ENCODE measurements around the gene PCDHB8.
"Not testable (repeated sequence)": the region's sequence is repeated elsewhere in the genome, so short reads cannot be mapped to it uniquely, and the experiment has no call there.

PCDHB8 gene

DNA sequence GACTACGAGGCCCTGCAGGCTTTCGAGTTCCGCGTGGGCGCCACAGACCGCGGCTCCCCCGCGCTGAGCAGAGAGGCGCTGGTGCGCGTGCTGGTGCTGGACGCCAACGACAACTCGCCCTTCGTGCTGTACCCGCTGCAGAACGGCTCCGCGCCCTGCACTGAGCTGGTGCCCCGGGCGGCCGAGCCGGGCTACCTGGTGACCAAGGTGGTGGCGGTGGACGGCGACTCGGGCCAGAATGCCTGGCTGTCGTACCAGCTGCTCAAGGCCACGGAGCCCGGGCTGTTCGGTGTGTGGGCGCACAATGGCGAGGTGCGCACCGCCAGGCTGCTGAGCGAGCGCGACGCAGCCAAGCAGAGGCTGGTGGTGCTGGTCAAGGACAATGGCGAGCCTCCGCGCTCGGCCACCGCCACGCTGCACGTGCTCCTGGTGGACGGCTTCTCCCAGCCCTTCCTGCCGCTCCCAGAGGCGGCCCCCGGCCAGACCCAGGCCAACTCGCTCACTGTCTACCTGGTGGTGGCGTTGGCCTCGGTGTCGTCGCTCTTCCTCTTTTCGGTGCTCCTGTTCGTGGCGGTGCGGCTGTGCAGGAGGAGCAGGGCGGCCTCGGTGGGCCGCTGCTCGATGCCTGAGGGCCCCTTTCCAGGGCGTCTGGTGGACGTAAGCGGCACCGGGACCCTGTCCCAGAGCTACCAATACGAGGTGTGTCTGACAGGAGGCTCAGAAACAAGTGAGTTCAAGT, 6.7 kb downstream of the PCDHB8 start:
- DNase-seq = not testable (repeated sequence)

DNA sequence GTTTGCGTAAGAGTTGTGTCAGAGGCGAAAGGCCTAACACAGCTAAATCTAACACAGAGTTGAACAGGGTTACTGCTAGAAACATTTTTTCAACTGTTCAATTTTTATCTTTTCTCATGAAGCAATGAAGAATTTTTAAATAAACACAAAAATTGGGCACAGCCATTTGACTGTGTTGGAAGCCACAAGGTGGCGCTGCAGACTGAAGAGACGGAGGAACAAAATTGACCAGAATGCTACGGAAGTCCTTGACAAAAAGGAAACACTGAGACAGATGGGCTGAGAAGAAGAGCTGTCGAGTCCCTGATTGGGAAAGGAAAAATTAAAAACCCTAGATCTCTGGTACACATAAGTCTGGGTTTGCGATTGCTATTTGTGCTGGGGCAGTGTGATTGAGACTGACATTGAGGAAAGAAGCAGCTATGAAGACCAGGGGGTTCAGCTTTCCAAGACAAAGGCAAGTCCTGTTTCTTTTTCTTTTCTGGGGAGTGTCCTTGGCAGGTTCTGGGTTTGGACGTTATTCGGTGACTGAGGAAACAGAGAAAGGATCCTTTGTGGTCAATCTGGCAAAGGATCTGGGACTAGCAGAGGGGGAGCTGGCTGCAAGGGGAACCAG, 9.4 kb downstream of the PCDHB8 start, which contains the start of gene PCDHB9:
Gene PCDHB9 (plus strand): TSS at position 265 of the 616 bp plus-strand sequence. CDS start 158 bp downstream, at position 423.
- no peak for DNase-seq

DNA sequence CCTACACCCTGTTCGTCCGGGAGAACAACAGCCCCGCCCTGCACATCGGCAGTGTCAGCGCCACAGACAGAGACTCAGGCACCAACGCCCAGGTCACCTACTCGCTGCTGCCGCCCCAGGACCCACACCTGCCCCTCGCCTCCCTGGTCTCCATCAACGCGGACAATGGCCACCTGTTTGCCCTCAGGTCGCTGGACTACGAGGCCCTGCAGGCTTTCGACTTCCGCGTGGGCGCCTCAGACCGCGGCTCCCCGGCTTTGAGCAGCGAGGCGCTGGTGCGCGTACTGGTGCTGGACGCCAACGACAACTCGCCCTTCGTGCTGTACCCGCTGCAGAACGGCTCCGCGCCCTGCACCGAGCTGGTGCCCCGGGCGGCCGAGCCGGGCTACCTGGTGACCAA, 11.1 kb downstream of the PCDHB8 start:
- not testable (repeated sequence) for DNase-seq

DNA sequence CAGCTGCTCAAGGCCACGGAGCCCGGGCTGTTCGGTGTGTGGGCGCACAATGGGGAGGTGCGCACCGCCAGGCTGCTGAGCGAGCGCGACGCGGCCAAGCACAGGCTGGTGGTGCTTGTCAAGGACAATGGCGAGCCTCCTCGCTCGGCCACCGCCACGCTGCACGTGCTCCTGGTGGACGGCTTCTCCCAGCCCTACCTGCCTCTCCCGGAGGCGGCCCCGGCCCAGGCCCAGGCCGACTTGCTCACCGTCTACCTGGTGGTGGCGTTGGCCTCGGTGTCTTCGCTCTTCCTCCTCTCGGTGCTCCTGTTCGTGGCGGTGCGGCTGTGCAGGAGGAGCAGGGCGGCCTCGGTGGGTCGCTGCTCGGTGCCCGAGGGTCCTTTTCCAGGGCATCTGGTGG, 11.5 kb downstream of the PCDHB8 start:
- not testable (repeated sequence) for DNase-seq

DNA sequence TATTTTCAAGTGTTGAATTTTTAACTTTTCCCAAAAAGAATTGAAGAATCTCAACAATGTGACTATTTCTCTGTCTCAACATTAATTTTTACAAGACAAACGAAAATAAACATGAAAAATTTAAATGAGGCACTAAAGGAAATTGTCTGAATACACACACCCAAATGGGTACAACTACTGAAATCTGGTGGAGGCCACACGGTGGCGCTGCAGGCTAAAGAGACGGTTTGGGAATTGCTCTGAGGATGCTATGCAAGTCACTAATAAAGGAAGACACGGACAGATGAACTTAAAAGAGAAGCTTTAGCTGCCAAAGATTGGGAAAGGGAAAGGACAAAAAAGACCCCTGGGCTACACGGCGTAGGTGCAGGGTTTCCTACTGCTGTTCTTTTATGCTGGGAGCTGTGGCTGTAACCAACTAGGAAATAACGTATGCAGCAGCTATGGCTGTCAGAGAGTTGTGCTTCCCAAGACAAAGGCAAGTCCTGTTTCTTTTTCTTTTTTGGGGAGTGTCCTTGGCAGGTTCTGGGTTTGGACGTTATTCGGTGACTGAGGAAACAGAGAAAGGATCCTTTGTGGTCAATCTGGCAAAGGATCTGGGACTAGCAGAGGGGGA, 14.6 kb downstream of the PCDHB8 start, which contains the start of gene PCDHB10:
Gene PCDHB10 (plus strand): TSS at position 244 of the 616 bp plus-strand sequence. CDS start 200 bp downstream, at position 444.
- peak; percentile 80 for DNase-seq

DNA sequence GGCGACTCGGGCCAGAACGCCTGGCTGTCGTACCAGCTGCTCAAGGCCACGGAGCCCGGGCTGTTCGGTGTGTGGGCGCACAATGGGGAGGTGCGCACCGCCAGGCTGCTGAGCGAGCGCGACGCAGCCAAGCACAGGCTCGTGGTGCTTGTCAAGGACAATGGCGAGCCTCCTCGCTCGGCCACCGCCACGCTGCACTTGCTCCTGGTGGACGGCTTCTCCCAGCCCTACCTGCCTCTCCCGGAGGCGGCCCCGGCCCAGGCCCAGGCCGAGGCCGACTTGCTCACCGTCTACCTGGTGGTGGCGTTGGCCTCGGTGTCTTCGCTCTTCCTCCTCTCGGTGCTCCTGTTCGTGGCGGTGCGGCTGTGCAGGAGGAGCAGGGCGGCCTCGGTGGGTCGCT, 16.7 kb downstream of the PCDHB8 start:
- not testable (repeated sequence) for DNase-seq

DNA sequence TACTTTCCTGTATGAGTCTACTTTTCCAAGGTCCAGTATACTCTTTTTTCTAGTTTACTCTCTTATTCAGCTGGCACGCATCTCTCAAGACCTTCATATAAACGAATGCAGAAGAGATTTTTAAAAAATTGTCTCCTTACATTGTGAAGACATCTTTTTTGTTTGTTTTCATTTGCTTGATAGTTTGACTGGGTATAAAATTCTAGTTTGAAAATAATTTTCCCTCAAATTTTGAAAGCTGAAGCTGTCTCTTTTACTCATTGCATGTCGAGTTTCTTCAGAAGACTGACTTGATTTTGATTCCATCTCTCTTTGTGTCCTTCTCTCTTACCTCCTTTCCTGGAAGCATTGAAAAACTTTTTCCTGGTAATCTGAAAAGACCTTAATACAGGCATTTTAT, 18.8 kb downstream of the PCDHB8 start:
- no peak for DNase-seq

DNA sequence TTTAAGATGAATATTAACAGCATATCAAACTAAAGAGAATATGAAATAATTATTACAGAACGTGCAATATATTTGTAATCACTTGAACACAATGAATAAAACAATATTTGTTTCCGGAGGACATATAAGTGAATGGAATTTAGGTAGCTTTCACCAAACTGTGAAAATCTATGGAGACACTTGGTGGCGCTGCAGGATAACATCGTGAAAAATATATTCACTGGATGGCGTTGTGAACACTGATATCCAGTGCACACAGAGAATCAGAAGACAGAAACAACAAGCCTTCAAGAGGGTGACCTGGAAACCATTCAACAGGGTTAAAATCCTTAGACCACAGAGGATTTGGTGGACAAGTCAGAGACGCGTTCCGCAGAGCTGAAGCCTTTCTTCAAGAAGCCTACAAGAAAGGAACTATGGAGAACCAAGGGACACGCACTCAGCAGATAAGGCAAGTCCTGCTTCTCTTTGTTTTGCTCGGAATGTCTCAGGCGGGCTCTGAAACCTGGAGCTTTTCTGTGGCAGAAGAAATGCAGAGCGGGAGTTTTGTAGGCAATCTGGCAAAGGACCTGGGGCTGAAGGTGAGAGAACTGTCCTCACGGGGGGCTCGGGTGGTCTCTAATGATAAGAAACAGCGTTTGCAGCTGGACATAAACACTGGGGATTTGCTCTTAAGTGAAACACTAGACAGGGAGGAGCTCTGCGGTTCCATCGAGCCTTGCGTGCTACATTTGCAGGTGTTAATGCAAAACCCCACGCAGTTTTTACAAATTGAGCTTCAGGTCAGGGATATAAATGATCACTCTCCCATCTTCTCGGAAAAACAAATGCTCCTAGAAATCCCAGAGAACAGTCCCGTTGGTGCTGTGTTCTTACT, 22.0 kb downstream of the PCDHB8 start, which contains the start of gene PCDHB11:
Gene PCDHB11 (plus strand): TSS at position 269 of the 877 bp plus-strand sequence. CDS start 148 bp downstream, at position 417.
- no peak for DNase-seq

DNA sequence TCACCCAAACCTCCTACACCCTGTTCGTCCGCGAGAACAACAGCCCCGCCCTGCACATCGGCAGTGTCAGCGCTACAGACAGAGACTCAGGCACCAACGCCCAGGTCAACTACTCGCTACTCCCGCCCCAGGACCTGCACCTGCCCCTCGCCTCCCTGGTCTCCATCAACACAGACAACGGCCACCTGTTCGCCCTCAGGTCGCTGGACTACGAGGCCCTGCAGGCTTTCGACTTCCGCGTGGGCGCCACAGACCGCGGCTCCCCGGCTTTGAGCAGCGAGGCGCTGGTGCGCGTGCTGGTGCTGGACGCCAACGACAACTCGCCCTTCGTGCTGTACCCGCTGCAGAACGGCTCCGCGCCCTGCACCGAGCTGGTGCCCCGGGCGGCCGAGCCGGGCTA, 23.5 kb downstream of the PCDHB8 start:
- DNase-seq = not testable (repeated sequence)

DNA sequence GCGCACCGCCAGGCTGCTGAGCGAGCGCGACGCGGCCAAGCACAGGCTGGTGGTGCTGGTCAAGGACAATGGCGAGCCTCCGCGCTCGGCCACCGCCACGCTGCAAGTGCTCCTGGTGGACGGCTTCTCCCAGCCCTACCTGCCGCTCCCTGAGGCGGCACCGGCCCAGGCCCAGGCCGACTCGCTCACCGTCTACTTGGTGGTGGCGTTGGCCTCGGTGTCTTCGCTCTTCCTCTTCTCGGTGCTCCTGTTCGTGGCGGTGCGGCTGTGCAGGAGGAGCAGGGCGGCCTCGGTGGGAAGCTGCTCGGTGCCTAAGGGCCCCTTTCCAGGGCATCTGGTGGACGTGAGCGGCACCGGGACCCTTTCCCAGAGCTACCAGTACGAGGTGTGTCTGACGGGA, 24.1 kb downstream of the PCDHB8 start:
- not testable (repeated sequence) for DNase-seq

DNA sequence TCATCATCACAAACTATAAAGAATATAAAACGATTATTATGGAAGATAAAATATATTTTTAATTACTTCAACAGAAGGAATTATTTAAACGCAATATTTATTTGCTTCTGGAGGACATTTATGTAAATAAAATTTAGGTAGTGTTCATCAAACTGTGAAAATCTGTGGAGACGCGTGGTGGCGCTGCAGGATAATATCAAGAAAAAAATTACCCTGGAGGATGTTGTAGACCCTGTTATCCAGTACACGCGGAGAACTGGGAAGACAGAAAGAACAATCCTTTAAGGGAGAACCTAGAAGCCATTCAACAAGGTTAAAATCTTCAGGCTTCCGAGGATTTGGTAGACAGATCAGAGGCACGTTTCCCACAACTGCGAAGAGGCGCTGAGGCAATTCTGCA, 30.9 kb downstream of the PCDHB8 start, which contains the start of gene PCDHB12:
Gene PCDHB12 (plus strand): TSS at position 242 of the 400 bp plus-strand sequence. CDS start 189 bp downstream, outside the sequence.
- DNase-seq = no peak

DNA sequence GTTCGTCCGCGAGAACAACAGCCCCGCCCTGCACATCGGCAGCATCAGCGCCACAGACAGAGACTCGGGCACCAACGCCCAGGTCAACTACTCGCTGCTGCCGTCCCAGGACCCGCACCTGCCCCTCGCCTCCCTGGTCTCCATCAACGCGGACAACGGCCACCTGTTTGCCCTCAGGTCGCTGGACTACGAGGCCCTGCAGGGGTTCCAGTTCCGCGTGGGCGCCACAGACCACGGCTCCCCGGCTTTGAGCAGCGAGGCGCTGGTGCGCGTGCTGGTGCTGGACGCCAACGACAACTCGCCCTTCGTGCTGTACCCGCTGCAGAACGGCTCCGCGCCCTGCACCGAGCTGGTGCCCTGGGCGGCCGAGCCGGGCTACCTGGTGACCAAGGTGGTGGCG, 32.7 kb downstream of the PCDHB8 start:
- not testable (repeated sequence) for DNase-seq

DNA sequence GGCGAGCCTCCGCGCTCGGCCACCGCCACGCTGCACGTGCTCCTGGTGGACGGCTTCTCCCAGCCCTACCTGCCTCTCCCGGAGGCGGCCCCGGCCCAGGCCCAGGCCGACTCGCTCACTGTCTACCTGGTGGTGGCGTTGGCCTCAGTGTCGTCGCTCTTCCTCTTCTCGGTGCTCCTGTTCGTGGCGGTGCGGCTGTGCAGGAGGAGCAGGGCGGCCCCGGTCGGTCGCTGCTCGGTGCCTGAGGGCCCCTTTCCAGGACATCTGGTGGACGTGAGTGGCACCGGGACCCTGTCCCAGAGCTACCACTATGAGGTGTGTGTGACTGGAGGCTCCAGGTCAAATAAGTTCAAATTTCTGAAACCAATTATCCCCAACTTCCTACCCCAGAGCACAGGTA, 33.3 kb downstream of the PCDHB8 start:
- DNase-seq = not testable (repeated sequence)

DNA sequence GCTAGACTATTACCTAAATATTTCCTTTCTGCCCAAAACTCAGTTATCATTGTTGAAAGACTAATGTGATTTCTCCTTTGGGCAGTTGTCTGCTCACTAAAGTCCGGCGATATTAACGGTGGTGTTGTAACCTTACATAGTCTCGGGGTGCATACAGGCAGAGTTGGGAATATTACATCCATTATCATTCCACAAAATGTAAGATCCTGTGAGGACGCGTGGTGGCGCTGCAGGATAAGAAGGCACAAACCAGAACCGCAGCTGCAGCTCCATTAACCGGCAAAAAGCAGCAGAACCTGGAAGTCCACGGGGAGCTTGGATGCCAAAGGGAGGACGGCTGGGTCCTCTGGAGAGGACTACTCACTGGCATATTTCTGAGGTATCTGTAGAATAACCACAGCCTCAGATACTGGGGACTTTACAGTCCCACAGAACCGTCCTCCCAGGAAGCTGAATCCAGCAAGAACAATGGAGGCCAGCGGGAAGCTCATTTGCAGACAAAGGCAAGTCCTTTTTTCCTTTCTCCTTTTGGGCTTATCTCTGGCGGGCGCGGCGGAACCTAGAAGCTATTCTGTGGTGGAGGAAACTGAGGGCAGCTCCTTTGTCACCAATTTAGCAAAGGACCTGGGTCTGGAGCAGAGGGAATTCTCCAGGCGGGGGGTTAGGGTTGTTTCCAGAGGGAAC, 36.2 kb downstream of the PCDHB8 start, which contains the start of gene PCDHB13:
Gene PCDHB13 (plus strand): TSS at position 264 of the 684 bp plus-strand sequence. CDS start 205 bp downstream, at position 469.
- DNase-seq = not testable (repeated sequence)

DNA sequence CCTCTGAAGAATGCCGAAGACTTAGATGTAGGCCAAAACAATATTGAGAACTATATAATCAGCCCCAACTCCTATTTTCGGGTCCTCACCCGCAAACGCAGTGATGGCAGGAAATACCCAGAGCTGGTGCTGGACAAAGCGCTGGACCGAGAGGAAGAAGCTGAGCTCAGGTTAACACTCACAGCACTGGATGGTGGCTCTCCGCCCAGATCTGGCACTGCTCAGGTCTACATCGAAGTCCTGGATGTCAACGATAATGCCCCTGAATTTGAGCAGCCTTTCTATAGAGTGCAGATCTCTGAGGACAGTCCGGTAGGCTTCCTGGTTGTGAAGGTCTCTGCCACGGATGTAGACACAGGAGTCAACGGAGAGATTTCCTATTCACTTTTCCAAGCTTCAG, 37.0 kb downstream of the PCDHB8 start:
- not testable (repeated sequence) for DNase-seq

DNA sequence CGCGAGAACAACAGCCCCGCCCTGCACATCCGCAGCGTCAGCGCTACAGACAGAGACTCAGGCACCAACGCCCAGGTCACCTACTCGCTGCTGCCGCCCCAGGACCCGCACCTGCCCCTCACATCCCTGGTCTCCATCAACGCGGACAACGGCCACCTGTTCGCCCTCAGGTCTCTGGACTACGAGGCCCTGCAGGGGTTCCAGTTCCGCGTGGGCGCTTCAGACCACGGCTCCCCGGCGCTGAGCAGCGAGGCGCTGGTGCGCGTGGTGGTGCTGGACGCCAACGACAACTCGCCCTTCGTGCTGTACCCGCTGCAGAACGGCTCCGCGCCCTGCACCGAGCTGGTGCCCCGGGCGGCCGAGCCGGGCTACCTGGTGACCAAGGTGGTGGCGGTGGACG, 37.9 kb downstream of the PCDHB8 start:
- DNase-seq = not testable (repeated sequence)

DNA sequence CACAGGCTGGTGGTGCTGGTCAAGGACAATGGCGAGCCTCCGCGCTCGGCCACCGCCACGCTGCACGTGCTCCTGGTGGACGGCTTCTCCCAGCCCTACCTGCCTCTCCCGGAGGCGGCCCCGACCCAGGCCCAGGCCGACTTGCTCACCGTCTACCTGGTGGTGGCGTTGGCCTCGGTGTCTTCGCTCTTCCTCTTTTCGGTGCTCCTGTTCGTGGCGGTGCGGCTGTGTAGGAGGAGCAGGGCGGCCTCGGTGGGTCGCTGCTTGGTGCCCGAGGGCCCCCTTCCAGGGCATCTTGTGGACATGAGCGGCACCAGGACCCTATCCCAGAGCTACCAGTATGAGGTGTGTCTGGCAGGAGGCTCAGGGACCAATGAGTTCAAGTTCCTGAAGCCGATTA, 38.4 kb downstream of the PCDHB8 start:
- DNase-seq = not testable (repeated sequence)

DNA sequence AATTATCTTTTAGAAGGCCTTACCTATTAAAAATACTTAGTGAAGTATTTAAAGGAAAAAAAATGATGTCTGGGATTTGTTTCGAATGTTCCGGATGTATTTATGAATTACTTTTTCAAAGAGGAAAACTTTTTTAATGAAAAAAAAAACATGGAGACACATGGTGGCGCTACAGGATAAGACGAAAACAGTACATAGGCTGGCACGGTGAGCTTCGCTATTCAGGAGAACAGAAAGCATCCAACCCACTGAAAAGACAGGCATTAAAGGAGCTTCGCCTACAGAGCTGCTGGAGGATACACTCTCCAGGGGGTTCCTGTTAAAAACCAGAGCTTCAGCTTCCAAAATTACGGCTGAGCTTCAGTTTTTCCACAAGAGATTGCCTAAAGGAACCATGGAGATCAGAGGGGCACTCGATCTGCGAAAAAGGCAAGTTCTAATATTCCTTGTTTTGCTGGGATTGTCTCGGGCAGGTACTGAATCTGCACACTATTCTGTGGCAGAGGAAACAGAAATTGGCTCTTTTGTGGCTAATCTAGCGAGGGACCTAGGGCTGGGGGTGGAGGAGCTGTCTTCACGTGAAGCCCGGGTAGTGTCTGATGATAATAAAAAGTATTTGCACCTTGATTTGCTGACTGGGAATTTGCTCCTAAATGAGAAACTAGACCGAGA, 45.7 kb downstream of the PCDHB8 start, which contains the start of gene PCDHB14:
Gene PCDHB14 (plus strand): TSS at position 232 of the 672 bp plus-strand sequence. CDS start 163 bp downstream, at position 395.
- no peak for DNase-seq

DNA sequence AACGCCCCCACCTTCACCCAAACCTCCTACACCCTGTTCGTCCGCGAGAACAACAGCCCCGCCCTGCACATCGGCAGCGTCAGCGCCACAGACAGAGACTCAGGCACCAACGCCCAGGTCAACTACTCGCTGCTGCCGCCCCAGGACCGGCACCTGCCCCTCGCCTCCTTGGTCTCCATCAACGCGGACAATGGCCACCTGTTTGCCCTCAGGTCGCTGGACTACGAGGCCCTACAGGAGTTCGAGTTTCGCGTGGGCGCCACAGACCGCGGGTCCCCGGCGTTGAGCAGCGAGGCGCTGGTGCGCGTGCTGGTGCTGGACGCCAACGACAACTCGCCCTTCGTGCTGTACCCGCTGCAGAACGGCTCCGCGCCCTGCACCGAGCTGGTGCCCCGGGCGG, 47.3 kb downstream of the PCDHB8 start:
- DNase-seq = not testable (repeated sequence)

DNA sequence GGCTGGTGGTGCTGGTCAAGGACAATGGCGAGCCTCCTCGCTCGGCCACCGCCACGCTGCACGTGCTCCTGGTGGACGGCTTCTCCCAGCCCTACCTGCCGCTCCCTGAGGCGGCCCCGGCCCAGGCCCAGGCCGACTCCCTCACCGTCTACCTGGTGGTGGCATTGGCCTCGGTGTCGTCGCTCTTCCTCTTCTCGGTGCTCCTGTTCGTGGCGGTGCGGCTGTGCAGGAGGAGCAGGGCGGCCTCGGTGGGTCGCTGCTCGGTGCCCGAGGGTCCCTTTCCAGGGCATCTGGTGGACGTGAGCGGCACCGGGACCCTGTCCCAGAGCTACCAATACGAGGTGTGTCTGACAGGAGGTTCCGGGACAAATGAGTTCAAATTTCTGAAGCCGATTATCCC, 47.8 kb downstream of the PCDHB8 start:
- DNase-seq = not testable (repeated sequence)

All from islet precursor cell (in vitro differentiated cells).